Measurements from ENCODE around the gene CCR2.

DNA sequence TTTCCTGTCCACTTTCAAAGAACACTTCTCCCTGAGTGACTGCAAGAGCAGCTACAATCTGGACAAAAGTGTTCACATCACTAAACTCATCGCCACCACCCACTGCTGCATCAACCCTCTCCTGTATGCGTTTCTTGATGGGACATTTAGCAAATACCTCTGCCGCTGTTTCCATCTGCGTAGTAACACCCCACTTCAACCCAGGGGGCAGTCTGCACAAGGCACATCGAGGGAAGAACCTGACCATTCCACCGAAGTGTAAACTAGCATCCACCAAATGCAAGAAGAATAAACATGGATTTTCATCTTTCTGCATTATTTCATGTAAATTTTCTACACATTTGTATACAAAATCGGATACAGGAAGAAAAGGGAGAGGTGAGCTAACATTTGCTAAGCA is 54.9 kb downstream of the CCR2 start:
- no peak for TF ChIP-seq POLR2A (IDR thresholded peaks at IDR 0.05)
- TF ChIP-seq, protein P1, sequence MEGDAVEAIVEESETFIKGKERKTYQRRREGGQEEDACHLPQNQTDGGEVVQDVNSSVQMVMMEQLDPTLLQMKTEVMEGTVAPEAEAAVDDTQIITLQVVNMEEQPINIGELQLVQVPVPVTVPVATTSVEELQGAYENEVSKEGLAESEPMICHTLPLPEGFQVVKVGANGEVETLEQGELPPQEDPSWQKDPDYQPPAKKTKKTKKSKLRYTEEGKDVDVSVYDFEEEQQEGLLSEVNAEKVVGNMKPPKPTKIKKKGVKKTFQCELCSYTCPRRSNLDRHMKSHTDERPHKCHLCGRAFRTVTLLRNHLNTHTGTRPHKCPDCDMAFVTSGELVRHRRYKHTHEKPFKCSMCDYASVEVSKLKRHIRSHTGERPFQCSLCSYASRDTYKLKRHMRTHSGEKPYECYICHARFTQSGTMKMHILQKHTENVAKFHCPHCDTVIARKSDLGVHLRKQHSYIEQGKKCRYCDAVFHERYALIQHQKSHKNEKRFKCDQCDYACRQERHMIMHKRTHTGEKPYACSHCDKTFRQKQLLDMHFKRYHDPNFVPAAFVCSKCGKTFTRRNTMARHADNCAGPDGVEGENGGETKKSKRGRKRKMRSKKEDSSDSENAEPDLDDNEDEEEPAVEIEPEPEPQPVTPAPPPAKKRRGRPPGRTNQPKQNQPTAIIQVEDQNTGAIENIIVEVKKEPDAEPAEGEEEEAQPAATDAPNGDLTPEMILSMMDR (IDR thresholded peaks at IDR 0.05 in 8 of 11, conservative IDR thresholded peaks at IDR 0.05 in 3 of 11) = peak in 1 of 11 experiments; percentile 10
